ENCODE data around the gene MRPS17. TPM values are rescaled to one million over a fixed set of nuclear protein-coding genes. Genes with fewer than 3 reads are reported as not detected.
A peak's percentile ranks its signal among the peaks of the same experiment; 100 is the strongest.
"Not testable (repeated sequence)": the region's sequence is repeated elsewhere in the genome, so short reads cannot be mapped to it uniquely, and the experiment has no call there.

The MRPS17 gene
- total RNA-seq: 10 to 100 TPM; 16.6 to 22.2 (median 19.3) TPM
- 19.1 TPM for polyA plus RNA-seq
- long read RNA-seq, donor 1, transcript MRPS17-201 (3 exons, 1,845 nt): major isoform, 26 of 27 reads
- long read RNA-seq, donor 1, partial matches to known transcripts: 0 of 27 reads
- long read RNA-seq, donor 1, other reads (novel, unspliced or antisense): 1 of 27 reads
- long read RNA-seq, donor 2, transcript MRPS17-201 (3 exons, 1,845 nt): major isoform, 16 of 18 reads
- long read RNA-seq, donor 2, partial matches to known transcripts: 0 of 18 reads
- long read RNA-seq, donor 2, other reads (novel, unspliced or antisense): 2 of 18 reads
- long read RNA-seq, donor 3, transcript MRPS17-201 (3 exons, 1,845 nt): major isoform, 37 of 40 reads
- long read RNA-seq, donor 3, partial matches to known transcripts: 2 of 40 reads
- long read RNA-seq, donor 3, other reads (novel, unspliced or antisense): 1 of 40 reads
- long read RNA-seq, donor 4, transcript MRPS17-201 (3 exons, 1,845 nt): major isoform, 13 of 14 reads
- long read RNA-seq, donor 4, partial matches to known transcripts: 0 of 14 reads
- long read RNA-seq, donor 4, other reads (novel, unspliced or antisense): 1 of 14 reads

DNA sequence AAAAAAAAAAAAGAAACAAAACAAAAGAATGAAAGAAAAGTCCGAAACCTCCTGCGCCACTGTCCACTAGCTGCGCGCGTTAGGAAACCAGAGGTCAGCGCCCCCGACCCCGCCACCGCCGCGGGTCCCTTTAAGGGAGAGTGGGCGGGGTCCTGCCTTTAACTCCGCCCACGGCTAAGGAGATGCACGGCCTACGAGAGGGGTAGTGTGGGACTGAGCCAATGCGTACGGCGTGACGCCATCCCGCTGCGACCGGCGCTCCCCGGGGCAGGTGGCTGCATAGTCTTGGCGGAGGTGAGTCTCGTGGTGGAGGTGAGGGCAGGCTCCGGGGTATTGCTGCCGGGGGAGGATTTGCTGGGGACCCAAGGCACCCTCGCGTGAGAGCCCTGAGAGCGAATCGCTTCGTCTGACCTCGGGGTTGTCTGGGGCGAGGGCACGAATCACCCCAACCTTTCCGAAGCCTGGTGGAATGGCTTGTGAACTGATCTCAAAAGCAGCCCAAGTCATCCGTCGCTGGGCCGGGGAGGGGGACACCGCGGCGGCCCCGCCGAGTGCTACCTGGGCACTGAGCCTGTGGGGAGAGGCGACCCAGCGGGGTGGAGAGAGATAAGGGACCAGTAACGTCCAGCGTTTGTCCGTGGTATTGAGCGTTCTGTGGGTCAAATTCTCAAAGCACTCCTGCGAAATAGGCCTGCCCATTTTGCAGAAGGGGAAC is at the start of gene MRPS17:
Gene MRPS17, plus strand, starts transcription at position 241 of the 715 bp plus-strand sequence. CDS start 1,319 bp downstream, outside the sequence.
- DNase-seq (peak; percentile 92 to 97 (median 96)), ATAC-seq (peak; percentile 100)
- Histone ChIP-seq H3K9me3 (ENCODE audit: control insufficient read depth, low read length) (no peaks in the 10 kb centered on the region), H3K27me3 (ENCODE audit: control insufficient read depth, insufficient read depth) (no peaks in the 10 kb centered on the region), H3K4me3 (ENCODE audit: low read length) (peak within 1 kb of the TSS; percentile 66), H3K4me1 (ENCODE audit: control insufficient read depth, insufficient read depth, low read length) (no peaks in the 10 kb centered on the region), H3K27ac (ENCODE audit: low read length) (peak within 1 kb of the TSS; percentile 58)
- intact Hi-C loops (cut with DNase I): loop anchor here in 1 of 4 donors (10.0 kb wide), 1 partner anchor 67 kb away; the partner anchor contains the start of gene ZNF713
- under 1% methylated on average over 53 of the region's 53 CpGs for WGBS

DNA sequence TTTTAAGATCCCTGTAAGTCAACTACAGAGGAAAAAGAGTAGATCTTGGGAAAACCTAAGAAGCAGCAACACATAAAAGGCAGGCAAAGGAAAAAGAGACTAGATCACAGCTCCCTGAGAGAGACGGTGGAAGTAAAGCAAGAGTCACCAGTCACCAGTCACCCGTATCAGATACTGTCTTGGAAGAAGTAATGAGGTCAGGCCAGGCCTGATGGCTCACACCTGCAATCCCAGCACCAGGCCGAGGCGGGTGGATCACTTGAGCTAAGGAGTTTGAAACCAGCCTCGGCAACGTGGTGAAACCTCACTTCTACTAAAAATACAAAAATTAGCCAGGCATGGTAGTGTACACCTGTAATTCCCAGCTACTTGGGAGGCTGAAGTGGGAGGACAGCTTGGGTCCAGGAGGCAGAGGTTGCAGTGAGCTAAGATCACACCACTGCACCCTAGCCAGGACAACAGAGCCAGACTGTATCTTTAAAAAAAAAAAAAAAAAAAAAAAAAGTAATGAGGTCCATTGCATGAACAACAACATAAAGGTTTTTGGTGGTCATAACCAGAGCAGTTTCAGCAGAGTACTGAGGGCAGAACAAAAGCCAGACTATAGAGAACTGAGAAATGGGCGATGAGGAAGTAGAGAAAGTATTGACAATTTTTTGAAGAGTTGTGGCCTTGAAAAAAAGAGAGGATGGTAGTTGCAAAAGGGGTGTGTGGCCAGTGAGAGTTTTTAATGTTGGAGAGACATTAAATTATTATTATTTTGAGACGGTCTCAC is 47.5 kb upstream of the MRPS17 start:
- Histone ChIP-seq H3K4me1 (ENCODE audit: control insufficient read depth, insufficient read depth, low read length) (no peaks in the 10 kb centered on the region), H3K4me3 (ENCODE audit: low read length) (no peak overlapping the region), H3K27me3 (ENCODE audit: control insufficient read depth, insufficient read depth) (no peaks in the 10 kb centered on the region), H3K9me3 (ENCODE audit: control insufficient read depth, low read length) (no peaks in the 10 kb centered on the region), H3K27ac (ENCODE audit: low read length) (no peak overlapping the region)
- intact Hi-C loops (cut with DNase I): no loop called here
- no peak for ATAC-seq
- no peak for DNase-seq
- WGBS: 76% methylated on average over 8 of the region's 8 CpGs

DNA sequence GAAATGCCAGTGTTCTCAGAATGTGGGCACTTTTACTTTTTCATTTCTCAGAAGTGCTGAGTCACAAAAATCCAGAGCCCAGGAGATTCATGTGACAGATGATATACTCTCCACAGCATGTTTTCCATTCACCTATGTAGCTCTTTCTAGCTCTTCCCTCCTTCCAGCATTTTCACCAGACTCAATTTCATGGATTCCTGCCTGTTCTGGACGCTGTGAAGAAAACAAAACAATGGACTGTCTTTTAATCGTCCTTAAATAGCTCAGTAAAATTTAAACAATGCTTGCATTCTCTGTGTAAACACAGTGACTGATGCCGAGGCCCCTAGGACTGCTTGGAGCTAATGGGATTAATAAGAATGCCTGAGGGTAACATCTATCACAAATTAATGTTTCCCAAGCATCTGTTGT is 38.9 kb upstream of the MRPS17 start:
- H3K4me3 ChIP-seq (ENCODE audit: low read length): no peak overlapping the region
- H3K27me3 ChIP-seq (ENCODE audit: control insufficient read depth, insufficient read depth): no peaks in the 10 kb centered on the region
- DNase-seq: no peak
- H3K27ac ChIP-seq (ENCODE audit: low read length): no peak overlapping the region
- H3K9me3 ChIP-seq (ENCODE audit: control insufficient read depth, low read length): no peaks in the 10 kb centered on the region
- H3K4me1 ChIP-seq (ENCODE audit: control insufficient read depth, insufficient read depth, low read length): no peaks in the 10 kb centered on the region
- intact Hi-C loops (cut with DNase I): no loop called here
- 80% methylated on average over 3 of the region's 3 CpGs for WGBS
- ATAC-seq: no peak

DNA sequence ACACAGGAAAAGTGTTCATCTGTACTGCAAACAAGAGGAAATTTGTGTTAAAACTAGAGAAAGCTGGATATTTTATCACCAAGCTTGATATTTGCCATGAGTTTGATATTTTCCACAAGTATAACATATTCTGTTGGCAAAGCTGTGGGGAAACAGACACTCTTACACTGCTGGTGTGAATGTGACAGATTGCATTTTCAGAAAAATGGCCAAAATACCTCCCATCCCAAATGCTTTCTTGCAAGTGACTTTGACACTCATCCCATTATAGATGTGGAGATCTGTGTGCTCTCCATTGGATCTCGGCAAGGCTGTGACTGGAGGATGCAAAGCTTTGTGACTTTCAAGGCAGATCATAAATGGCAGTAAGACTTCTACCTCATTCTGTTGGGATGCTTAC is 33.9 kb upstream of the MRPS17 start:
- Histone ChIP-seq H3K4me1 (ENCODE audit: control insufficient read depth, insufficient read depth, low read length) (no peaks in the 10 kb centered on the region), H3K9me3 (ENCODE audit: control insufficient read depth, low read length) (no peaks in the 10 kb centered on the region), H3K27ac (ENCODE audit: low read length) (no peak overlapping the region), H3K27me3 (ENCODE audit: control insufficient read depth, insufficient read depth) (no peaks in the 10 kb centered on the region), H3K4me3 (ENCODE audit: low read length) (no peak overlapping the region)
- ATAC-seq: no peak
- DNase-seq: no peak
- intact Hi-C loops (cut with DNase I): no loop called here
- 100% methylated on average over 1 of the region's 1 CpG for WGBS

DNA sequence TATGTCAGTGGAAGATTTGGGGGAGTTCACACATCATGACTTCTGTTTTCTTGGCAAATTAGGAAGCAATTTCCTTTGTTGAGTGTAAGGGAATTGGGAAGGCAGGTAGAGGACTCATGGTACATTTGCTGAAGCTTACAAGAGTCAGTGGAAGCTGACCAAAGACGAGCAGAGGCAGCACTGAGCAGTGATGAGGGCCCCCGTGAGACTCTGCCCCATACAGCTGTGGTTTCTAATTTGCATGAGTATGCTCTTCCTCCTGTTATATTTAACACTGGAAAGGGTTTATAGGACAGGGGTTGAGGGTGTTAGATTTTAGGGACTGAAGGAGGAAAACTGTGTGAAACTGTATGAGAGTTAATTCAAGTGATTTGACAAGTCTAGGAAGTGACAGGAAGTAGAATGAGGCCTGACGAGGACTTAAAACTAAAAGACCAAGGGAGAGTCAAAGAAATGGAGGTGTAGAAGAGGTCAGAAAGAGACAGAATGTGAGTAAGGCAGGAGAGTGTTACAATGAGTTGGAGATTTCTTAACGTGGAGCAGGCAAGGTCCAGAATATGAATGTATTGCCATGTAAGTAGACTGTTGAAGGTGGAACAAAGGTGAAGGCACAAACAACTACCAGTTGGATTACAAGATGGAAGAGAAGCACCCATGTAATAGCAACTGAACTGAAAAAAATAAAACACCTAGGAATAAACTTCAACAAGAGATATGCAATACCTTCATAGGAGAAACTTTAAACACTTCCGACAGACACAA is 23.5 kb upstream of the MRPS17 start:
- intact Hi-C loops (cut with DNase I): no loop called here
- DNase-seq: no peak
- Histone ChIP-seq H3K27ac (ENCODE audit: low read length) (no peak overlapping the region), H3K4me3 (ENCODE audit: low read length) (no peak overlapping the region), H3K4me1 (ENCODE audit: control insufficient read depth, insufficient read depth, low read length) (no peaks in the 10 kb centered on the region), H3K27me3 (ENCODE audit: control insufficient read depth, insufficient read depth) (no peaks in the 10 kb centered on the region), H3K9me3 (ENCODE audit: control insufficient read depth, low read length) (no peaks in the 10 kb centered on the region)
- ATAC-seq: no peak
- WGBS: 93% methylated on average over 5 of the region's 5 CpGs

DNA sequence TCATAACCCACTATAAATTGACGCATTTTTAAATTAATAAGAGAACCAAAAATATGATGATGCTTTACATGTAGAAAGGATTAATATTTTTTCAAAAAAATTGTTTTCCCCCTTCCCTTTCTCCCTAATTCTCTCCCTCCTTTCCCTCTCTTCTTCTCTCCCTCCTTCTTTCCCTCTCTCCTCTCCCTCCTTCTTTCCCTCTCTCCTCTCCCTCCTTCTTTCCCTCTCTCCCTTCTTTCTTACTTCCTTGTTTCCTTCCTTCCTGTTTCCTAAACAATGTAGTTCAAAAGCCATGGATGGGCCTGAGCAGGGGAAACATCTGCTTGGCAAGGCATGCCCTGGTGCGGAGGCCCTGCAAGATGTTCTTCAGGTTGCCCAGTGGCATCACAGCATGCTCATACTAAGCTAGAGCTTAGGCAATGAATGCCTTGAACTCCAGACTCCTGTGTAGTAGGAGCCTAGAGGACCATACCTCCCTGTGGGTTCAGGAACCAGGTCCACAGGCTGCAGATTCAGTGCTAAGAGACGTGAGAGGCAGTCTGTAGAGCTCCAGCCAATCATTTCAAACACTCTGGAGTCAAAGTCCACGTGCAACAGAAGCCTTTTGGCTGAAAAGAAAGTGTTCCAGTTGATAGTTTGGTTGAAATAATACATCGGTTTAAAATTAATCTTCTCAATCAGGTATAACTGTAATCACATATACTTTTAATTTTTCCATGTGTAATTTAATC is 20.1 kb upstream of the MRPS17 start:
- peaks cover 2% of the 10 kb centered on the region for H3K9me3 ChIP-seq (ENCODE audit: control insufficient read depth, low read length)
- H3K27ac ChIP-seq (ENCODE audit: low read length): no peak overlapping the region
- no peak for ATAC-seq
- intact Hi-C loops (cut with DNase I): no loop called here
- no peak overlapping the region for H3K4me3 ChIP-seq (ENCODE audit: low read length)
- H3K27me3 ChIP-seq (ENCODE audit: control insufficient read depth, insufficient read depth): no peaks in the 10 kb centered on the region
- DNase-seq: no peak
- 83% methylated on average over 5 of the region's 5 CpGs for WGBS
- no peaks in the 10 kb centered on the region for H3K4me1 ChIP-seq (ENCODE audit: control insufficient read depth, insufficient read depth, low read length)

DNA sequence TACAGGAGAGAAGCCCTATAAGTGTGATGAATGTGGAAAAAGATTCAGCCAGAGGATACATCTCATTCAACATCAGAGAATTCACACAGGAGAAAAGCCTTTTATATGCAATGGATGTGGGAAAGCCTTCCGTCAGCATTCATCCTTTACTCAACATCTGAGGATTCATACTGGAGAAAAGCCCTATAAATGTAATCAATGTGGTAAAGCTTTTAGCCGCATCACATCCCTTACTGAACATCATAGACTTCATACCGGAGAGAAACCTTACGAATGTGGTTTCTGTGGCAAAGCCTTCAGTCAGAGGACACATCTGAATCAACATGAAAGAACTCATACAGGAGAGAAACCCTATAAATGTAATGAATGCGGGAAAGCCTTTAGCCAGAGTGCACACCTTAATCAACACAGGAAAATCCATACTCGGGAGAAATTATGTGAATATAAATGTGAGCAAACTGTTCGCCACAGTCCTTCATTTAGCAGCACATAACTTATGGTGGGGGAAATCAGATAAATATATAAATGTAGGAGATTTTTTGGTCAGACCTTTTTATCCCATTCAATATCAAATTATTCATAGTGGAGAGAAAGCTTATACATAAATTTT is 12.1 kb upstream of the MRPS17 start:
- Histone ChIP-seq H3K27me3 (ENCODE audit: control insufficient read depth, insufficient read depth) (no peaks in the 10 kb centered on the region), H3K27ac (ENCODE audit: low read length) (no peak overlapping the region), H3K9me3 (ENCODE audit: control insufficient read depth, low read length) (peaks cover 4% of the 10 kb centered on the region), H3K4me3 (ENCODE audit: low read length) (no peak overlapping the region), H3K4me1 (ENCODE audit: control insufficient read depth, insufficient read depth, low read length) (no peaks in the 10 kb centered on the region)
- no peak for DNase-seq
- intact Hi-C loops (cut with DNase I): loop anchor here in 1 of 4 donors (10.0 kb wide), 1 partner anchor 55 kb away; the partner anchor contains the start of gene ZNF713
- WGBS: 91% methylated on average over 7 of the region's 7 CpGs
- no peak for ATAC-seq

DNA sequence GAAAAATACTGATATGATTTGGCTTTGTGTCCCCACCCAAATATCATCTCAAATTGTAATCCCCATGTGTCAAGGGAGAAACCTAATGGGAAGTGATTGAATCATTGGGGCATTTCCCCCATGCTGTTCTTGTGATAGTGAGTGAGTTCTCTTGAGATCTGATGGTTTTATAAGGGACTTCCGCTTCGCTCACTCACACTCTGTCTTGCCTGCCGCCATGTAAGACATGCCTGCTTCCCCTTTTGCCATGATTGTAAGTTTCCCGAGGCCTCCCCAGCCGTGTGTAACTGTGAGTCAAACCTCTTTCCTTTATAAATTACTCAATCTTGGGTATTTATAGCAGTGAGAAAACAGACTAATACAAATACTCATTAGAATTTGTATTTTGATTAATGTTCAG is 5.1 kb upstream of the MRPS17 start:
- no peaks in the 10 kb centered on the region for H3K27me3 ChIP-seq (ENCODE audit: control insufficient read depth, insufficient read depth)
- 92% methylated on average over 5 of the region's 5 CpGs for WGBS
- no peak for DNase-seq
- H3K9me3 ChIP-seq (ENCODE audit: control insufficient read depth, low read length): no peaks in the 10 kb centered on the region
- H3K27ac ChIP-seq (ENCODE audit: low read length): no peak overlapping the region
- no peak overlapping the region for H3K4me3 ChIP-seq (ENCODE audit: low read length)
- no peaks in the 10 kb centered on the region for H3K4me1 ChIP-seq (ENCODE audit: control insufficient read depth, insufficient read depth, low read length)
- intact Hi-C loops (cut with DNase I): loop anchor here in 1 of 4 donors (10.0 kb wide), 1 partner anchor 62 kb away; the partner anchor contains the start of gene ZNF713
- no peak for ATAC-seq

DNA sequence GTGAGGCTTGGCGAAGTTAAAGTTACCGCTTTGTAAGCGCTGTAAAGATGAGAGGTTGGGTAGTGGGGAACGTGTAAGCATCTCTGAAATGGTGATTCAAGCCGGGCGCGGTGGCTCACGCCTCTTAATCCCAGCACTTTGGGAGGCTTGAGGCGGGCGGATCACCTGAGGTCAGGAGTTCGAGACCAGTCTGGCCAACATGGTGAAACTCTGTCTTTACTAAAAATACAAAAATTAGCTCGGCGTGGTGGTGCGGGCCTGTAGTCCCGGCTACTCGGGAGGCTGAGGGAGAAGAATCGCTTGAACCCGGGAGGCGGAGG is 635 bp downstream of the MRPS17 start:
- not testable (repeated sequence) for H3K27me3 ChIP-seq (ENCODE audit: control insufficient read depth, insufficient read depth); H3K9me3 ChIP-seq (ENCODE audit: control insufficient read depth, low read length); DNase-seq; H3K4me1 ChIP-seq (ENCODE audit: control insufficient read depth, insufficient read depth, low read length)
- Histone ChIP-seq H3K27ac (ENCODE audit: low read length) (peak overlapping the region; percentile 58), H3K4me3 (ENCODE audit: low read length) (peak overlapping the region; percentile 66)
- 38% methylated on average over 19 of the region's 19 CpGs for WGBS
- intact Hi-C loops (cut with DNase I): loop anchor here in 1 of 4 donors (10.0 kb wide), 1 partner anchor 68 kb away; the partner anchor contains the start of gene ZNF713
- peak in 1 of 2 donors; percentile 8 for ATAC-seq
